Duodenal mucosa (tissue), 2 donors: Measurements from ENCODE around the gene SVOPL.

Source experiments
- H3K27ac ChIP-seq: one replicate; pipeline ENCODE4 v1.7.0; 2013; ENCODE audit warnings: low read depth, low read length
- H3K27me3 ChIP-seq, 2 donors: one replicate each; pipeline ENCODE4 v1.7.0; 2013; ENCODE audit warnings: low read length in 2 of 2, control low read depth in 1 of 2; ENCODE audit not compliant: insufficient read depth in 2 of 2, control insufficient read depth in 1 of 2
- H3K36me3 ChIP-seq, 2 donors: one replicate each; pipeline ENCODE4 v1.7.0; 2013; ENCODE audit warnings: low read length in 2 of 2, control low read depth in 1 of 2; ENCODE audit not compliant: insufficient read depth in 2 of 2, control insufficient read depth in 1 of 2
- H3K4me1 ChIP-seq, 2 donors: one replicate each; pipeline ENCODE4 v1.7.0; 2013; ENCODE audit warnings: low read length in 2 of 2, control low read depth in 1 of 2; ENCODE audit not compliant: insufficient read depth in 2 of 2, control insufficient read depth in 1 of 2
- H3K4me3 ChIP-seq, 2 donors: one replicate each; pipeline ENCODE4 v1.7.0; 2013; ENCODE audit warnings: low read length in 2 of 2, low read depth in 1 of 2
- H3K9ac ChIP-seq, 2 donors: one replicate each; pipeline ENCODE4 v1.7.0; 2013; ENCODE audit warnings: low read length in 2 of 2, low read depth in 1 of 2
- H3K9me3 ChIP-seq, 2 donors: one replicate each; pipeline ENCODE4 v1.7.0; 2013; ENCODE audit warnings: low read length in 2 of 2, control low read depth in 1 of 2; ENCODE audit not compliant: control insufficient read depth in 1 of 2

SVOPL gene

GRCh38 chr7:138569418-138569817 lies 131.7 kb downstream of the SVOPL start:
- Histone ChIP-seq H3K9ac (no peak overlapping the region), H3K9me3 (peaks cover 22 to 23% of the 10 kb centered on the region in 2 donors), H3K27me3 (no peaks in the 10 kb centered on the region), H3K4me3 (no peak overlapping the region), H3K27ac (no peak overlapping the region), H3K36me3 (peaks cover 28 to 81% of the 10 kb centered on the region in 2 donors), H3K4me1 (no peaks in the 10 kb centered on the region)

DNA sequence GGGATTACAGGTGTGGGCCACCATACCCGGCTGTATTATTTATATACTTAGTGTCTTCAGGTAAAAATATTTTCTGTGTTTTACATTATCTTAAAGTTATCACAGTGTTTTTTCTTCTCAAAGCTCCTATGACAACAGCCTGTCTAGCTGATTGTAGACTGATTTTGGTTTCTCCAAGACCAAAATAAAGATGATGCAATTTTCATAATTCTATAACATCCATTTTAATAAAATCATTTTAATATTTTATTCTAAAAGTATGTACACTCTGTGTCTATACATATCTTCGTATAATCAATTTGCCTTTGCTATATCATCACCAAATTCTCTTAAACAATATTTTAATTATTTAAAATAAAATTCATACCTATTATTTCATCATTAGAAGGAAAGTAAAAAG lies 132.5 kb downstream of the SVOPL start:
- H3K4me3 ChIP-seq: no peak overlapping the region
- H3K27me3 ChIP-seq: no peaks in the 10 kb centered on the region
- H3K9ac ChIP-seq: no peak overlapping the region
- H3K27ac ChIP-seq: no peak overlapping the region
- H3K36me3 ChIP-seq: peaks cover 32 to 81% of the 10 kb centered on the region in 2 donors
- H3K9me3 ChIP-seq: peaks cover 28% of the 10 kb centered on the region in 2 donors
- peaks cover 0 to 6% of the 10 kb centered on the region in 2 donors for H3K4me1 ChIP-seq

- H3K4me3 ChIP-seq: no peak overlapping the region
- peaks cover 55 to 96% of the 10 kb centered on the region in 2 donors for H3K36me3 ChIP-seq
- H3K27me3 ChIP-seq: no peaks in the 10 kb centered on the region
- H3K4me1 ChIP-seq: peaks cover 0 to 6% of the 10 kb centered on the region in 2 donors
- no peak overlapping the region for H3K9ac ChIP-seq
- peaks cover 39 to 44% of the 10 kb centered on the region in 2 donors for H3K9me3 ChIP-seq
- no peak overlapping the region for H3K27ac ChIP-seq
Observed at GRCh38 chr7:138565451-138566114, 135.6 kb downstream of the SVOPL start.

GRCh38 chr7:138565071-138565450 lies 136.1 kb downstream of the SVOPL start:
- peaks cover 0 to 6% of the 10 kb centered on the region in 2 donors for H3K4me1 ChIP-seq
- H3K9ac ChIP-seq: no peak overlapping the region
- no peaks in the 10 kb centered on the region for H3K27me3 ChIP-seq
- peak overlapping the region in 1 of 2 donors; percentile 4 for H3K4me3 ChIP-seq
- peaks cover 39 to 44% of the 10 kb centered on the region in 2 donors for H3K9me3 ChIP-seq
- H3K36me3 ChIP-seq: peaks cover 59 to 97% of the 10 kb centered on the region in 2 donors
- H3K27ac ChIP-seq: no peak overlapping the region

GRCh38 chr7:138564365-138564764 lies 136.8 kb downstream of the SVOPL start:
- peaks cover 64 to 98% of the 10 kb centered on the region in 2 donors for H3K36me3 ChIP-seq
- no peak overlapping the region for H3K27ac ChIP-seq
- peak overlapping the region; percentile 4 to 18 for H3K4me3 ChIP-seq

DNA sequence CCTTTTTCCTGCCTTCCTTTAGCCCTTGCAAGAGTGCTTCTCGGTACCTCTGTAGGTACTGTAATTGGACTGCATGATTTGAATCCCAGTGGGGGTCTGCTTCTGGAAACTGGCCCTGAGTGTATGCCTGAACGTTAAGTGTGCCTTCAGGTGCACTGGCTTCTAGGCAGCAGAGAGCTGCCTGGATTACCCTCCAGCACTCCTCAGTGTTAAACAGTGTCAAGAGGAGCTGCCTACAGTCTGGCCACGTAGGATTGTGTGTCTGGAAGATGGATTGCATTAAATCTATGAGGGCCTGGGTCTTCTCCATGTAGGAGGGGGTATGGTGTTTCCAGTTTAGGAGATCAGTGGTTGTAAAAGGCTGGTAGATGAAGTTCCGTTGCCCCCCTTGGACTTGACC lies 137.4 kb downstream of the SVOPL start:
- Histone ChIP-seq H3K9me3 (peaks cover 44 to 54% of the 10 kb centered on the region in 2 donors), H3K4me3 (peak overlapping the region in 1 of 2 donors; percentile 18), H3K9ac (no peak overlapping the region), H3K36me3 (peaks cover 64 to 98% of the 10 kb centered on the region in 2 donors), H3K27me3 (no peaks in the 10 kb centered on the region), H3K27ac (no peak overlapping the region), H3K4me1 (peaks cover 0 to 6% of the 10 kb centered on the region in 2 donors)

More at GRCh38 chr7:138564365-138564764, 136.8 kb downstream of the SVOPL start:
- H3K4me1 ChIP-seq: peaks cover 0 to 6% of the 10 kb centered on the region in 2 donors
- H3K27me3 ChIP-seq: no peaks in the 10 kb centered on the region
- peaks cover 42 to 49% of the 10 kb centered on the region in 2 donors for H3K9me3 ChIP-seq
- no peak overlapping the region for H3K9ac ChIP-seq

GRCh38 chr7:138559448-138559847 lies 141.7 kb downstream of the SVOPL start:
- no peak overlapping the region for H3K4me3 ChIP-seq
- peaks cover 54 to 62% of the 10 kb centered on the region in 2 donors for H3K9me3 ChIP-seq
- no peaks in the 10 kb centered on the region for H3K27me3 ChIP-seq
- H3K4me1 ChIP-seq: peaks cover 0 to 6% of the 10 kb centered on the region in 2 donors
- H3K27ac ChIP-seq: no peak overlapping the region
- peaks cover 82 to 98% of the 10 kb centered on the region in 2 donors for H3K36me3 ChIP-seq
- no peak overlapping the region for H3K9ac ChIP-seq

DNA sequence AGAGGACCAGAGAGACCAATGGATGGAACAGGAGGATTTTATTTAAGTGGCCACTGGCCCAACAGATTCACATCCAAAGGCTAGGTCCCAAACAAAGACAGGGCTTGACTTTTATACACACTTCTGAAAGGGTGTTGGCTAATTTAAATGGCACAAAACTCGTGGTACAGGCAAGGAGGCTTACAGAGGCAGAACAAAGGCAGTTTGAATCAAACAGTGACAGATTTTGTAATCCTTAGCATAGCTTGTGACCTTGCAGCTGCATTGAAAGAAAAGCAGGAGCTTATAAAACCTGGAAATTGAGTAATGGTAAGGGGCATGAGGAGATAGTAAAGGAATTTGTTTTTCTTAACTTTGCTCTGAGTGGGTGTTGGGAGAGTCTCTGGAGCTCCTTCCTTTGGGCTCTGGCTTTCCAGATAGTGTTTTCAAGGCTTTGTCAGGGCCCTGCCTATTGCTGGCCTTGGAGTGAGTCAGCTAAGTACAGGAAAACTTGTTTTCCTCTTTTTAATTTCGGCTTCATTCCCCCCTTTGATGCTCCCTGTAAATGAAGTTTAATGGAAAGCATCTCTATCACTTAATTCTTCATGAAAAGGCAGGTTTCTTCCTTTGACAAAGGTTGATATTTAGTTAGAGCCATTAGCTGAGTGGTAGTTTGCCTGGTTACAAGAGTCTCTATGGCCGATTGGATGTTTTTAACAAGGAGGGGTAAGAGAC lies 144.2 kb downstream of the SVOPL start:
- peak overlapping the region in 1 of 2 donors; percentile 28 for H3K4me3 ChIP-seq
- H3K9me3 ChIP-seq: peaks cover 43% of the 10 kb centered on the region in 2 donors
- H3K9ac ChIP-seq: no peak overlapping the region
- H3K27me3 ChIP-seq: no peaks in the 10 kb centered on the region
- H3K36me3 ChIP-seq: peaks cover 77 to 97% of the 10 kb centered on the region in 2 donors
- H3K27ac ChIP-seq: no peak overlapping the region
- H3K4me1 ChIP-seq: no peaks in the 10 kb centered on the region

DNA sequence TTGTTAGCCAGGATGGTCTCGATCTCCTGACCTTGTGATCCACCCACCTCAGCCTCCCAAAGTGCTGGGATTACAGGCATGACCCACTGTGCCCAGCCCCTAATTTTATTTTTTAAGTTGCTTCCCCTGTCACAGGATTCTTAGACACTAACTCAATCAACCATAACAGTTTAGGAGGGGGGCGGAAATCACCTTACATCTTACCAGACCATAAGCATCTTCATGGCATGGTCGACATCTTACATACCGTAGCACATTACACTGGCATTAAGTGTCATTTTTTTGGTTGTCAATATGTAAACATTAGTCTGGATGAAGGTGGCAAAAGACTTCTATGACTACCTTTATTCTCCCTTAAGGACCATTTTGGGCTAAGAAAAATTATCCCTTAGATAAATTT lies 145.5 kb downstream of the SVOPL start:
- Histone ChIP-seq H3K27me3 (no peaks in the 10 kb centered on the region), H3K36me3 (peaks cover 78 to 95% of the 10 kb centered on the region in 2 donors), H3K4me1 (no peaks in the 10 kb centered on the region), H3K9me3 (peaks cover 41 to 43% of the 10 kb centered on the region in 2 donors), H3K4me3 (no peak overlapping the region), H3K27ac (no peak overlapping the region), H3K9ac (no peak overlapping the region)

GRCh38 chr7:138554674-138555073 lies 146.5 kb downstream of the SVOPL start:
- Histone ChIP-seq H3K27me3 (no peaks in the 10 kb centered on the region), H3K4me3 (no peak overlapping the region), H3K9me3 (peaks cover 39 to 40% of the 10 kb centered on the region in 2 donors), H3K36me3 (peaks cover 72 to 85% of the 10 kb centered on the region in 2 donors), H3K27ac (no peak overlapping the region), H3K9ac (no peak overlapping the region), H3K4me1 (no peaks in the 10 kb centered on the region)
